SK-N-SH treated with all-trans-retinoic acid at 6 μM for 48 hours (cell line): ENCODE measurements around the gene BZW2.

Experiments used
- ARNTL ChIP-seq: fragments of 450-650 bp; formaldehyde crosslinking; IDR thresholded peaks from 2 replicates; pipeline ENCODE4 v1.5.0; 2020; ENCODE audit warnings: low read depth, mild to moderate bottlenecking, moderate library complexity, borderline replicate concordance
- BACH2 ChIP-seq: fragments of 250-450 bp; sonication (Bioruptor Pico); IDR thresholded peaks from 2 replicates; pipeline ENCODE4 v1.9.0; 2021; ENCODE audit warnings: mild to moderate bottlenecking, borderline replicate concordance
- POU6F1 ChIP-seq: fragments of 250-450 bp; sonication (Bioruptor Pico); IDR thresholded peaks from 2 replicates; pipeline ENCODE4 v1.8.0; 2021; ENCODE audit warnings: low read depth, mild to moderate bottlenecking, moderate library complexity, borderline replicate concordance
- PPARA ChIP-seq: fragments of 250-450 bp; sonication (Bioruptor Pico); IDR thresholded peaks from 2 replicates; pipeline ENCODE4 v1.5.0; 2020; ENCODE audit warnings: mild to moderate bottlenecking, borderline replicate concordance
- TCF4 ChIP-seq: fragments of 250-450 bp; sonication (Bioruptor Pico); IDR thresholded peaks from 2 replicates; pipeline ENCODE4 v1.8.0; 2021; ENCODE audit warnings: mild to moderate bottlenecking, moderate library complexity, borderline replicate concordance
- TOX ChIP-seq: fragments of 250-450 bp; sonication (Bioruptor Pico); IDR thresholded peaks from 2 replicates; pipeline ENCODE4 v1.8.0; 2021; ENCODE audit warnings: mild to moderate bottlenecking, moderate library complexity, borderline replicate concordance
- ZFP3 ChIP-seq: fragments of 250-450 bp; sonication (Bioruptor Pico); IDR thresholded peaks from 2 replicates; pipeline ENCODE4 v1.5.0; 2020; ENCODE audit warnings: mild to moderate bottlenecking, moderate library complexity

DNA sequence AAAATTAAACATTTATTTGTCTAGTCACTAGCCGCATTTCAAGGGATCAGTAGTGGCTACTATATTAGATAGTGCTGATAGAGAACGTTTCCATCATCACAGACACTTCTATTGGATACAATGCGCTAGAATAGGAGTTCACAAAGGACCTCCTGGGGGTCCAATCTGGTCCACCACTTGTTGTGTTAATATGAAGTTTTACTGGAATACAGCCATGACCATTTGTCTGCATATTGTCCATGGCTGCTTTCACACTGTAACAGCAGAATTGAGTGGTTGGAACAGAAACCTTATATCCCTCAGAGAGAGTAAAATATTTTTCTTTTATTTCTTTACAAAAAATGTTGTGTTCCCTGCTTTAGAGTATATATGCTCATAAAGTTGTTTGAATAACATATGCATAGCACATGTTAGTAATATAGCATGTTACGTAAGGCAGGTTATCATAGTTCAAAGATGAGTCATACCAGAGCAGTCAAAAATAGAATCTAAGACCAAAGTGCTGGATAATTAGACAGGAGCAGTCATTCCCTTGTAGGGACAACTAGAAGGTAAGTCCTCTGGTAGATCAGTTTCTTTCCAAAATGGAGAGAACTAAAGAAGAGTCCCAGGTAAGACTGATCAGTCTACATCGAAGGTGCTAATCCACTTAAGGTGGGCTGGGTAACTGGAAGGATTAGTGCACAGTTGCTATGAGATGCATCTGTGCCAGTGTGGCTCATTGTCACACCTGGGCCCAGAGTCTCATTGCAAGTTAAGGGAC, 14.9 kb downstream of the BZW2 start:
- no peak for TF ChIP-seq BACH2 (CRISPR knock-in tag)
- peak; percentile 53; the same call in 1 of the 2 replicates for TF ChIP-seq POU6F1 (CRISPR knock-in tag)
- peak; percentile 50 for TF ChIP-seq TCF4 (CRISPR knock-in tag)
- TF ChIP-seq TOX (CRISPR knock-in tag) = no peak
- TF ChIP-seq PPARA (CRISPR knock-in tag) = no peak
- TF ChIP-seq ZFP3 (CRISPR knock-in tag) = peak; percentile 93
- TF ChIP-seq ARNTL (CRISPR knock-in tag) = no peak
